MM.1S (cell line): ENCODE measurements around the gene GPRC5C.

ENCODE experiments used
- DNase-seq: peaks from one replicate; pipeline ENCODE4 v3.0.0-alpha.2; 2015
- H2AFZ ChIP-seq: fragments of 300-600 bp; sonication (generic); 2 replicates; pipeline ENCODE4 v1.6.0; 2016; ENCODE audit warnings: antibody characterized with exemption, low read length
- H3F3A ChIP-seq: fragments of 300-600 bp; sonication (generic); 2 replicates; pipeline ENCODE4 v1.6.1; 2016; ENCODE audit warnings: mild to moderate bottlenecking, antibody characterized with exemption, low read length, moderate library complexity, mixed read lengths; ENCODE audit not compliant: insufficient read depth
- H3K27ac ChIP-seq: fragments of 300-600 bp; sonication (generic); 2 replicates; pipeline ENCODE4 v1.5.1; 2016; ENCODE audit warnings: mild to moderate bottlenecking, low read length
- H3K27me3 ChIP-seq: fragments of 300-600 bp; sonication (generic); replicated peaks from 2 replicates; pipeline ENCODE4 v1.6.0; 2016; ENCODE audit warnings: low read length; ENCODE audit not compliant: insufficient read depth
- H3K36me3 ChIP-seq: fragments of 300-600 bp; sonication (generic); replicated peaks from 2 replicates; pipeline ENCODE4 v1.6.1; 2016; ENCODE audit warnings: mild to moderate bottlenecking, low read length, mixed read lengths; ENCODE audit not compliant: insufficient read depth
- H3K4me1 ChIP-seq: fragments of 300-600 bp; sonication (generic); 2 replicates; pipeline ENCODE4 v1.6.1; 2016; ENCODE audit warnings: low read length, mixed read lengths
- H3K4me2 ChIP-seq: fragments of 300-600 bp; sonication (generic); 2 replicates; pipeline ENCODE4 v1.6.0; 2016; ENCODE audit warnings: low read depth, low read length
- H3K4me3 ChIP-seq: fragments of 300-600 bp; sonication (generic); 2 replicates; pipeline ENCODE4 v1.5.1; 2016; ENCODE audit warnings: low read length, mixed read lengths
- H3K79me2 ChIP-seq: fragments of 300-600 bp; sonication (generic); 2 replicates; pipeline ENCODE4 v1.6.1; 2016; ENCODE audit warnings: mixed run types, low read length, mixed read lengths
- H3K9ac ChIP-seq: fragments of 300-600 bp; sonication (generic); 2 replicates; pipeline ENCODE4 v1.6.1; 2016; ENCODE audit warnings: low read length, mixed read lengths
- H3K9me2 ChIP-seq: fragments of 300-600 bp; sonication (generic); replicated peaks from 2 replicates; pipeline ENCODE4 v1.6.1; 2016; ENCODE audit warnings: mild to moderate bottlenecking, low read length, mixed read lengths; ENCODE audit not compliant: insufficient read depth
- H3K9me3 ChIP-seq: fragments of 300-600 bp; sonication (generic); replicated peaks from 2 replicates; pipeline ENCODE4 v1.6.1; 2016; ENCODE audit warnings: mild to moderate bottlenecking, low read length, mixed read lengths; ENCODE audit not compliant: insufficient read depth
- H4K20me1 ChIP-seq: fragments of 300-600 bp; sonication (generic); 2 replicates; pipeline ENCODE4 v1.6.1; 2016; ENCODE audit warnings: mild to moderate bottlenecking, low read length, moderate library complexity, mixed read lengths; ENCODE audit not compliant: insufficient read depth
- EZH2 ChIP-seq: fragments of 300-600 bp; sonication (generic); optimal IDR thresholded peaks from 2 replicates; pipeline ENCODE3; 2017; ENCODE audit warnings: low read depth, mild to moderate bottlenecking, antibody characterized with exemption, low read length, mixed read lengths
- EZH2phosphoT487 ChIP-seq: fragments of 300-600 bp; sonication (generic); IDR thresholded peaks from 2 replicates; pipeline ENCODE4 v1.6.1; 2018; ENCODE audit warnings: antibody characterized with exemption, low read length
- TF ChIP-seq, protein P1 (sequence below): fragments of 300-600 bp; sonication (generic); IDR thresholded peaks from 2 replicates; pipeline ENCODE4 v1.5.1; 2016; ENCODE audit warnings: antibody characterized with exemption, low read length, mixed read lengths

The GPRC5C gene, protein sequence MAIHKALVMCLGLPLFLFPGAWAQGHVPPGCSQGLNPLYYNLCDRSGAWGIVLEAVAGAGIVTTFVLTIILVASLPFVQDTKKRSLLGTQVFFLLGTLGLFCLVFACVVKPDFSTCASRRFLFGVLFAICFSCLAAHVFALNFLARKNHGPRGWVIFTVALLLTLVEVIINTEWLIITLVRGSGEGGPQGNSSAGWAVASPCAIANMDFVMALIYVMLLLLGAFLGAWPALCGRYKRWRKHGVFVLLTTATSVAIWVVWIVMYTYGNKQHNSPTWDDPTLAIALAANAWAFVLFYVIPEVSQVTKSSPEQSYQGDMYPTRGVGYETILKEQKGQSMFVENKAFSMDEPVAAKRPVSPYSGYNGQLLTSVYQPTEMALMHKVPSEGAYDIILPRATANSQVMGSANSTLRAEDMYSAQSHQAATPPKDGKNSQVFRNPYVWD

DNA sequence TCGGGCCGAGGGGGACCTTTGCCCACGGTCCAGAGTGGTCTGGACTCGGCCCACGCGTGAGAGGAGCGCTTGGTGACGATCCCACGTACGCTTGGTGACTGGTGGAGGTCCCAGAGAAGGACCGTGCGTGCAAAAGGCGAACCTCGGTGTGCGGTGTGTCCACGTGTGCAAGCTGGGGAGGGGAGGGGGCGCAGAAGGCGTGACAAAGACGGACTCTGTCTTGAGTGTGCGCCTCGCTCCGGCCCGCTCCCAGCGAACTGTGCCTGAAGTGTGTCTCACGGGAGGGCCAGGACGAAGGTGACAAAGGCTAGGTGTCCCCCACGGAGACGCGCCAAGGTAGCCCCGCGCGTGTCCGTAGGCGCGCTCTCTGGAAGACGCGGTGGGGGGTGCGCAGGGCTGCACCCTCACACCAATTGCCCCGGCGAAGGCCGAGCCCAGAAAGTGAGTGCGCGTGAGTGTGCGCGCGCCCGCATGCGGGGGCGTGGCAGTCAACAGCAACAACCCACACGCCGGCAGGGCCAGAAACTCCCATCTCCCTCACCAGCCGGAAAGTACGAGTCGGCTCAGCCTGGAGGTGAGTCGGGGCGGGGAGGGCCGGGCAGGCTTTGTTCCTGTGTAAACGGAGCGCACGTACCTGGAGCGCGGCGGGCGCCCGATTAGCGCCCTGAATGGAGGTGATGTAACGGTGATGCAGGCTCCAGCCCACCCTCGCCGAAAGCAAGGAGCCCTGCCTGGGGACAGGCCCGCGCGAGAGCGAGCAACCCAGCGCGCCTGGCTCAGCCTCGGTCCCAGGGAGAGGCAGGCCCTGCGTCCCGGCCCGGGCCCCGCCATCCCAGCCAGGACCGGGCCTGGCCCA, at the start of gene GPRC5C:
Gene GPRC5C, plus strand, starts transcription at position 521 of the 856 bp plus-strand sequence. CDS start 7,689 bp downstream, outside the sequence.
- Histone ChIP-seq H3K79me2 (no peaks in the 10 kb centered on the region), H4K20me1 (no peaks in the 10 kb centered on the region), H3K27ac (no peak within 1 kb of the TSS), H2AFZ (no peak within 1 kb of the TSS), H3K9me2 (no peaks in the 10 kb centered on the region), H3K9me3 (no peaks in the 10 kb centered on the region), H3K36me3 (no peaks in the 10 kb centered on the region), H3K4me2 (no peak within 1 kb of the TSS), H3F3A (no peaks in the 10 kb centered on the region), H3K9ac (no peak within 1 kb of the TSS), H3K4me3 (no peak within 1 kb of the TSS), H3K4me1 (no peaks in the 10 kb centered on the region), H3K27me3 (peaks cover 86% of the 10 kb centered on the region)
- TF ChIP-seq, protein P1, sequence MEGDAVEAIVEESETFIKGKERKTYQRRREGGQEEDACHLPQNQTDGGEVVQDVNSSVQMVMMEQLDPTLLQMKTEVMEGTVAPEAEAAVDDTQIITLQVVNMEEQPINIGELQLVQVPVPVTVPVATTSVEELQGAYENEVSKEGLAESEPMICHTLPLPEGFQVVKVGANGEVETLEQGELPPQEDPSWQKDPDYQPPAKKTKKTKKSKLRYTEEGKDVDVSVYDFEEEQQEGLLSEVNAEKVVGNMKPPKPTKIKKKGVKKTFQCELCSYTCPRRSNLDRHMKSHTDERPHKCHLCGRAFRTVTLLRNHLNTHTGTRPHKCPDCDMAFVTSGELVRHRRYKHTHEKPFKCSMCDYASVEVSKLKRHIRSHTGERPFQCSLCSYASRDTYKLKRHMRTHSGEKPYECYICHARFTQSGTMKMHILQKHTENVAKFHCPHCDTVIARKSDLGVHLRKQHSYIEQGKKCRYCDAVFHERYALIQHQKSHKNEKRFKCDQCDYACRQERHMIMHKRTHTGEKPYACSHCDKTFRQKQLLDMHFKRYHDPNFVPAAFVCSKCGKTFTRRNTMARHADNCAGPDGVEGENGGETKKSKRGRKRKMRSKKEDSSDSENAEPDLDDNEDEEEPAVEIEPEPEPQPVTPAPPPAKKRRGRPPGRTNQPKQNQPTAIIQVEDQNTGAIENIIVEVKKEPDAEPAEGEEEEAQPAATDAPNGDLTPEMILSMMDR: no peak
- TF ChIP-seq EZH2phosphoT487 (no peak), EZH2 (no peak)
- no peak for DNase-seq

DNA sequence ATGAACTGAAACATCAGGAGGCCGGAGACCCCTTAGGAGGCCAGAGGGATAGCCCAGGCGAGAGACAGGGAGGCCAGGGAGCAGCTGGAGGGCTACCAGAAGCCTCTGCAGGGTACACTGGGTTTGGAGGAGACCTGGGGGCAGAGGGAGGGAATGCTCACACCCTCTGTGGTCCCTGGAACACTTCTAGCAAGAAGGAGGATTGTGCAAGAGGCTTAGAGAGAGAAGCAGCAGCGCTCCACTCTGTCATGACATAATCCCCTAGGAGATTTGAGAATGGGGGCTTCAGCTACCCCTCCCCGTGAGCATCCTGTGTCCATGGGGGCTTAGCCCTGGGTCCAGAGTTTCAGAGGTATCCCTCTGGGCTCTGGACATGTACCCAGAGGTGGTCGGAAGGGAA, 48.7 kb upstream of the GPRC5C start:
- Histone ChIP-seq H3K9me2 (no peaks in the 10 kb centered on the region), H3K4me3 (no peak overlapping the region), H2AFZ (no peak overlapping the region), H3K4me2 (no peak overlapping the region), H3K9ac (no peak overlapping the region), H3K27me3 (peaks cover 85% of the 10 kb centered on the region), H3F3A (no peaks in the 10 kb centered on the region), H4K20me1 (no peaks in the 10 kb centered on the region), H3K36me3 (no peaks in the 10 kb centered on the region), H3K79me2 (no peaks in the 10 kb centered on the region), H3K27ac (no peak overlapping the region), H3K4me1 (no peaks in the 10 kb centered on the region), H3K9me3 (no peaks in the 10 kb centered on the region)
- TF ChIP-seq, protein P1: no peak
- TF ChIP-seq EZH2: no peak
- no peak for TF ChIP-seq EZH2phosphoT487
- DNase-seq: no peak

DNA sequence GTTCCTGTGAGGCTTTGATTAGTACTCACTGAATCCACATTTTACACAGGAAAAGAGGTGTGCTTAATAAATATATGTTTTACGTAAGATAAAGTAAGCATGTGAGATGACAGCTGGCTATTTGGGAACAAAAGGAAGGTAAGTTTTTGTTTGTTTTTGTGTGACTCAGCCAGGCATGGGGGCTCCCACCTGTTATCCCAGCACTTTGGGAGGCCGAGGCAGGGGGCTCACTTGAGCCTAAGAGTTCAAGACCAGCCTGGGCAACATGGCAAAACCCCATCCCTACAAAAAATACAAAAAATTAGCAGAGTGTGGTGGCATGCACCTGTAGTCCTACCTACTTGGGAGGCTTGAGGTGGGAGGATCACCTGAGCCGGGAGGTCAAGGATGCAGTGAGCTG, 46.7 kb upstream of the GPRC5C start:
- no peaks in the 10 kb centered on the region for H3K79me2 ChIP-seq
- peaks cover 92% of the 10 kb centered on the region for H3K27me3 ChIP-seq
- H3K27ac ChIP-seq: no peak overlapping the region
- H3K4me1 ChIP-seq: no peaks in the 10 kb centered on the region
- H3K4me2 ChIP-seq: no peak overlapping the region
- no peaks in the 10 kb centered on the region for H3K36me3 ChIP-seq
- H3K9ac ChIP-seq: no peak overlapping the region
- H3K4me3 ChIP-seq: no peak overlapping the region
- H3K9me3 ChIP-seq: no peaks in the 10 kb centered on the region
- no peaks in the 10 kb centered on the region for H3K9me2 ChIP-seq
- no peaks in the 10 kb centered on the region for H4K20me1 ChIP-seq
- TF ChIP-seq, protein P1: no peak
- no peak for TF ChIP-seq EZH2
- TF ChIP-seq EZH2phosphoT487: no peak
- H3F3A ChIP-seq: no peaks in the 10 kb centered on the region
- no peak overlapping the region for H2AFZ ChIP-seq
- no peak for DNase-seq
